Calu3 (cell line): Measurements from ENCODE around the gene CD2. TPM values are rescaled to one million over a fixed set of nuclear protein-coding genes. Genes with fewer than 3 reads are reported as not detected.

ENCODE experiments used
- BruUV-seq: library from RNA; stranded (reverse); fragments of 400-500 nt; replicated peaks from 2 replicates; lab custom pipeline; 2021; lab: Mats Ljungman, UMichigan
- CTCF ChIA-PET: fragments of 300-600 bp; sonication (Branson Sonifier 250); formaldehyde crosslinking; loops from one replicate; lab custom pipeline; 2022; ENCODE audit warnings: antibody characterized with exemption; lab: Charles Lee
- DNase-seq: peaks from one replicate; pipeline ENCODE4 v3.0.0; 2022
- H3K27ac Mint-ChIP-seq: one replicate; pipeline ENCODE4 v1.8.0; 2022; ENCODE audit warnings: mixed read lengths; ENCODE audit not compliant: unreplicated experiment
- H3K27me3 Mint-ChIP-seq: one replicate; pipeline ENCODE4 v1.8.0; 2022; ENCODE audit warnings: mixed read lengths; ENCODE audit not compliant: unreplicated experiment
- H3K36me3 Mint-ChIP-seq: one replicate; pipeline ENCODE4 v1.8.0; 2022; ENCODE audit warnings: mild to moderate bottlenecking, moderate library complexity, mixed read lengths; ENCODE audit not compliant: insufficient read depth, unreplicated experiment
- H3K4me1 Mint-ChIP-seq: one replicate; pipeline ENCODE4 v1.8.0; 2022; ENCODE audit warnings: mild to moderate bottlenecking, low read depth, mixed read lengths; ENCODE audit not compliant: unreplicated experiment
- H3K4me3 Mint-ChIP-seq: one replicate; pipeline ENCODE4 v1.8.0; 2022; ENCODE audit warnings: mild to moderate bottlenecking, low read depth, moderate library complexity, mixed read lengths; ENCODE audit not compliant: unreplicated experiment
- H3K9me3 Mint-ChIP-seq: one replicate; pipeline ENCODE4 v1.8.0; 2022; ENCODE audit warnings: low read depth, mixed read lengths; ENCODE audit not compliant: unreplicated experiment
- CTCF ChIP-seq: fragments of 200-600 bp; IDR thresholded peaks from one replicate; pipeline ENCODE4 v1.8.0; 2022; ENCODE audit warnings: antibody characterized with exemption; ENCODE audit not compliant: unreplicated experiment
- intact Hi-C: fragments of 100-400 bp; cut with micrococcal nuclease; formaldehyde crosslinking; loops from one replicate; pipeline ENCODE4 v1.10.0; 2022; ENCODE audit not compliant: unreplicated experiment
- total RNA-seq: library from RNA; stranded (reverse); gene quantifications from 2 replicates; pipeline ENCODE4 v1.2.3, GENCODE V29; 2022

Gene CD2
- total RNA-seq, 1 experiment from 2014 or later = not detected

- H3K27ac Mint-ChIP-seq = no peak overlapping the region
- CTCF ChIA-PET = no interaction called here
These were observed 12.2 kb upstream of the CD2 start for GRCh38 chr1:116741836-116742565.

GRCh38 chr1:116743535-116743934 lies 10.7 kb upstream of the CD2 start:
- no TSS peak for BruUV-seq
- Mint-ChIP-seq H3K9me3 (peaks cover 8% of the 10 kb centered on the region), H3K27me3 (peaks cover 12% of the 10 kb centered on the region), H3K4me1 (no peaks in the 10 kb centered on the region), H3K4me3 (no peak overlapping the region), H3K36me3 (no peaks in the 10 kb centered on the region), H3K27ac (no peak overlapping the region)
- no peak for DNase-seq
- no peak for TF ChIP-seq CTCF
- CTCF ChIA-PET = no interaction called here
- intact Hi-C loops = no loop called here

More at GRCh38 chr1:116741836-116742565, 12.2 kb upstream of the CD2 start:
- Mint-ChIP-seq H3K9me3 (peaks cover 8% of the 10 kb centered on the region), H3K36me3 (no peaks in the 10 kb centered on the region), H3K4me1 (no peaks in the 10 kb centered on the region), H3K27me3 (peaks cover 12% of the 10 kb centered on the region), H3K4me3 (no peak overlapping the region)
- intact Hi-C loops = no loop called here
- TF ChIP-seq CTCF = no peak
- BruUV-seq = no TSS peak
- DNase-seq = no peak

- Mint-ChIP-seq H3K9me3 (peaks cover 10% of the 10 kb centered on the region), H3K4me1 (no peaks in the 10 kb centered on the region), H3K27ac (no peak overlapping the region), H3K36me3 (no peaks in the 10 kb centered on the region), H3K27me3 (no peaks in the 10 kb centered on the region), H3K4me3 (no peak overlapping the region)
- CTCF ChIA-PET = no interaction called here
- TF ChIP-seq CTCF = no peak
- no peak for DNase-seq
- BruUV-seq = no TSS peak
- intact Hi-C loops = no loop called here
These were observed 6.0 kb upstream of the CD2 start for GRCh38 chr1:116748272-116748671.

- Mint-ChIP-seq H3K36me3 (no peaks in the 10 kb centered on the region), H3K27ac (no peak overlapping the region), H3K27me3 (no peaks in the 10 kb centered on the region), H3K4me3 (no peak overlapping the region), H3K9me3 (peaks cover 6% of the 10 kb centered on the region), H3K4me1 (no peaks in the 10 kb centered on the region)
- DNase-seq = no peak
- intact Hi-C loops = no loop called here
- TF ChIP-seq CTCF = no peak
- no TSS peak for BruUV-seq
- CTCF ChIA-PET = no interaction called here
These were observed 3.1 kb upstream of the CD2 start for GRCh38 chr1:116751146-116751545.
